HG03442 (cell line): ENCODE measurements around the gene SPACA9.

ENCODE experiments used
- ATAC-seq: cut with Tn5 transposase; IDR thresholded peaks from one replicate; pipeline ENCODE4 v1.9.1; 2021; ENCODE audit warnings: mild to moderate bottlenecking, moderate library complexity; ENCODE audit not compliant: unreplicated experiment

Gene SPACA9

DNA sequence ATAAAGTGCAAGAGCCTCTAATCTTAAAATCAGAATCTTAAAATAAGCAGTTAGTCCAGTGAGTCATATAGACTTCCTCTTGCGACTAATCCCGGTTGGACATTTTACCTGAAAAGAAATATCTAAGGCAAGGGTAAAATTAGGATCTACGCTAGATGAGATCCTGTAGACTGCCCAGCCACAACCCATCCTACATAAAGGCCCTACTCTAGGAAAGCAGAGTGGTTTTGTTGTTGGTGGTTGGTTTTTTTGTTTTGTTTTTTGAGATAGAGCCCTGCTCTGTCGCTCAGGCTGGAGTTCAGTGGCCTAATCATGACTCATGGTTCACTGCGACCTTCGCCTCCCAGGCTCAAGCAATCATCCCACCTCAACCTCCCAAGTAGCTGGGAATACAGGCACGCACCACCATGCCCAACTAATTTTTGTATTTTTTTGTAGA lies 58.8 kb downstream of the SPACA9 start:
- ATAC-seq = no peak

DNA sequence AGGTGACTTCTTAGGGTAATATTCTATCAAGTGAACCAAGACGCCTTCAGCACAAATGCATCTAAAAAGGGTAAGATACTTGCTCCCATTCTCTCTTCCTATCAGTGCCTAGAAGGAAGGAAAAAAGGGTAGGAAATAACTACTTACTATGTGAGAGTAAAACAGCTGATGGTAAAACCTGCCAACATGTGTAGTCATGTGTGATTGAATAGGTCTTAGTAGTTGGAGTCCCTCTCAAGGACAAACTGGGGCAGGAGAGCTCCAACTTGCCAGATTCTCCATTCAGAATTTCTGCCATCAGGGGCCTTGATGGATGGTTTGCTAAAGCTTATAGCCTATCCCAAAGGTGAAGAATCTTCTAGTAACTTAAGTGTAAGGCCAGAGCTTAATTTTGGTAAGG lies 60.5 kb downstream of the SPACA9 start:
- no peak for ATAC-seq
